ENCODE data around the gene NEBL.

DNA sequence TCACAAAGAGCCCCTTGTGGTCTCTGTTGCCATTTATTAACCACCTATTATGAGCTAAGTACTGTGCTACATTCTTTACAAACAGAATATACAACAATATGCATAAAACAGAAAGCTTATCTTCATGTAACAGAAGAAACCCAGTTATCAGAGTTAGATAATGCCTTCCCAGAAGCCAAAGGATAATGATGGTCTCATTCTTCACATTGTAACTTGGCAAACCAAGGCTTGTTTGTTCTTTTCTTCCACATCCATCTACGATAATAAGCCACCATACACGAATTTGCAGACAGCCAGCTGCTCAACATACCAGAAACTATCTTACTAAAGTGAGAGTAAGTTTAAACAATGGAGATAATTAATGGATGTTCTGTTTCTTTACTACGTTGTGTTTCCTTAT lies 127.6 kb downstream of the NEBL start:
- TF ChIP-seq, protein P1, sequence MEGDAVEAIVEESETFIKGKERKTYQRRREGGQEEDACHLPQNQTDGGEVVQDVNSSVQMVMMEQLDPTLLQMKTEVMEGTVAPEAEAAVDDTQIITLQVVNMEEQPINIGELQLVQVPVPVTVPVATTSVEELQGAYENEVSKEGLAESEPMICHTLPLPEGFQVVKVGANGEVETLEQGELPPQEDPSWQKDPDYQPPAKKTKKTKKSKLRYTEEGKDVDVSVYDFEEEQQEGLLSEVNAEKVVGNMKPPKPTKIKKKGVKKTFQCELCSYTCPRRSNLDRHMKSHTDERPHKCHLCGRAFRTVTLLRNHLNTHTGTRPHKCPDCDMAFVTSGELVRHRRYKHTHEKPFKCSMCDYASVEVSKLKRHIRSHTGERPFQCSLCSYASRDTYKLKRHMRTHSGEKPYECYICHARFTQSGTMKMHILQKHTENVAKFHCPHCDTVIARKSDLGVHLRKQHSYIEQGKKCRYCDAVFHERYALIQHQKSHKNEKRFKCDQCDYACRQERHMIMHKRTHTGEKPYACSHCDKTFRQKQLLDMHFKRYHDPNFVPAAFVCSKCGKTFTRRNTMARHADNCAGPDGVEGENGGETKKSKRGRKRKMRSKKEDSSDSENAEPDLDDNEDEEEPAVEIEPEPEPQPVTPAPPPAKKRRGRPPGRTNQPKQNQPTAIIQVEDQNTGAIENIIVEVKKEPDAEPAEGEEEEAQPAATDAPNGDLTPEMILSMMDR (conservative IDR thresholded peaks at IDR 0.05; ENCODE audit: low read depth, low read length), result no peak
- TF ChIP-seq BHLHE40 (IDR thresholded peaks at IDR 0.05; ENCODE audit: low read depth, low read length) (no peak), POLR2A (IDR thresholded peaks at IDR 0.05; ENCODE audit: low read depth, low read length) (no peak), RAD21 (IDR thresholded peaks at IDR 0.05; ENCODE audit: low read length) (no peak), SMC3 (IDR thresholded peaks at IDR 0.05; ENCODE audit: low read depth, low read length) (no peak), MAFK (IDR thresholded peaks at IDR 0.05; ENCODE audit: low read depth, low read length) (no peak), RCOR1 (IDR thresholded peaks at IDR 0.05; ENCODE audit: insufficient replicate concordance, low read length) (no peak), MAZ (IDR thresholded peaks at IDR 0.05; ENCODE audit: borderline replicate concordance, low read depth, low read length) (no peak), FOS (IDR thresholded peaks at IDR 0.05; ENCODE audit: low read depth, low read length) (no peak), CHD1 (IDR thresholded peaks at IDR 0.05; ENCODE audit: low read depth, low read length) (no peak), MXI1 (IDR thresholded peaks at IDR 0.05; ENCODE audit: borderline replicate concordance, low read depth, low read length) (no peak)
- TF ChIP-seq, protein P2, sequence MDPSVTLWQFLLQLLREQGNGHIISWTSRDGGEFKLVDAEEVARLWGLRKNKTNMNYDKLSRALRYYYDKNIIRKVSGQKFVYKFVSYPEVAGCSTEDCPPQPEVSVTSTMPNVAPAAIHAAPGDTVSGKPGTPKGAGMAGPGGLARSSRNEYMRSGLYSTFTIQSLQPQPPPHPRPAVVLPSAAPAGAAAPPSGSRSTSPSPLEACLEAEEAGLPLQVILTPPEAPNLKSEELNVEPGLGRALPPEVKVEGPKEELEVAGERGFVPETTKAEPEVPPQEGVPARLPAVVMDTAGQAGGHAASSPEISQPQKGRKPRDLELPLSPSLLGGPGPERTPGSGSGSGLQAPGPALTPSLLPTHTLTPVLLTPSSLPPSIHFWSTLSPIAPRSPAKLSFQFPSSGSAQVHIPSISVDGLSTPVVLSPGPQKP (IDR thresholded peaks at IDR 0.05; ENCODE audit: borderline replicate concordance, low read depth, low read length), result no peak
- TF ChIP-seq, protein P3, sequence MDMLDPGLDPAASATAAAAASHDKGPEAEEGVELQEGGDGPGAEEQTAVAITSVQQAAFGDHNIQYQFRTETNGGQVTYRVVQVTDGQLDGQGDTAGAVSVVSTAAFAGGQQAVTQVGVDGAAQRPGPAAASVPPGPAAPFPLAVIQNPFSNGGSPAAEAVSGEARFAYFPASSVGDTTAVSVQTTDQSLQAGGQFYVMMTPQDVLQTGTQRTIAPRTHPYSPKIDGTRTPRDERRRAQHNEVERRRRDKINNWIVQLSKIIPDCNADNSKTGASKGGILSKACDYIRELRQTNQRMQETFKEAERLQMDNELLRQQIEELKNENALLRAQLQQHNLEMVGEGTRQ (IDR thresholded peaks at IDR 0.05; ENCODE audit: low read depth, low read length), result no peak

All from IMR-90 (cell line).